Activated B cell treated with CpG ODN at 0.5 μM for 24 hours (primary cell): ENCODE data around the gene POU6F1. TPM values are rescaled to one million over a fixed set of nuclear protein-coding genes. Genes with fewer than 3 reads are reported as not detected.

Experiments used
- ATAC-seq: fragments of 200-7000 bp; cut with Tn5 transposase; one replicate; pipeline ENCODE4 v1.10.0; 2021; ENCODE audit warnings: low read depth, mild to moderate bottlenecking, moderate library complexity
- CTCF ChIA-PET: fragments of 350-600 bp; sonication (Branson Sonifier 250); formaldehyde crosslinking; loops from one replicate; lab custom pipeline; 2021; ENCODE audit warnings: antibody characterized with exemption; lab: Charles Lee
- POLR2A ChIA-PET: fragments of 350-600 bp; sonication (Branson Sonifier 250); formaldehyde crosslinking; loops from one replicate; lab custom pipeline; 2021; ENCODE audit warnings: antibody characterized with exemption; lab: Charles Lee
- DNase-seq: peaks from one replicate; pipeline ENCODE4 v3.0.0; 2022
- H3K27ac Mint-ChIP-seq: one replicate; pipeline ENCODE4 v1.8.0; 2020; ENCODE audit warnings: mixed read lengths
- H3K27me3 Mint-ChIP-seq: one replicate; pipeline ENCODE4 v1.8.0; 2021; ENCODE audit warnings: mixed read lengths
- H3K36me3 Mint-ChIP-seq: one replicate; pipeline ENCODE4 v1.8.0; 2021; ENCODE audit warnings: low read depth, mixed read lengths
- H3K4me1 Mint-ChIP-seq: one replicate; pipeline ENCODE4 v1.8.0; 2021; ENCODE audit warnings: mixed read lengths
- H3K4me3 Mint-ChIP-seq: one replicate; pipeline ENCODE4 v1.8.0; 2020; ENCODE audit warnings: mild to moderate bottlenecking, mixed read lengths
- H3K9me3 Mint-ChIP-seq: one replicate; pipeline ENCODE4 v1.8.0; 2020; ENCODE audit warnings: mixed read lengths
- CTCF ChIP-seq: fragments of 200-600 bp; IDR thresholded peaks from one replicate; pipeline ENCODE4 v1.8.0; 2022; ENCODE audit warnings: antibody characterized with exemption, mild to moderate bottlenecking
- intact Hi-C: fragments of 100-400 bp; cut with micrococcal nuclease; formaldehyde crosslinking; loops from one replicate; pipeline ENCODE4 v1.15.1; 2024
- total RNA-seq: library from RNA; stranded (reverse); gene quantifications from 2 replicates; pipeline ENCODE4 v1.2.3, GENCODE V29; 2022

The POU6F1 gene
- total RNA-seq, 1 donor from 2014 or later: 26.2 TPM

GRCh38 chr12:51202718-51203117 lies 15.1 kb downstream of the POU6F1 start:
- no peak for TF ChIP-seq CTCF
- ChIA-PET CTCF (no interaction called here), POLR2A (no interaction called here)
- ATAC-seq: no peak
- Mint-ChIP-seq H3K27ac (no peak overlapping the region), H3K9me3 (no peaks in the 10 kb centered on the region), H3K4me3 (no peak overlapping the region), H3K4me1 (no peaks in the 10 kb centered on the region), H3K36me3 (peaks cover 12% of the 10 kb centered on the region), H3K27me3 (no peaks in the 10 kb centered on the region)
- DNase-seq: no peak
- intact Hi-C loops: no loop called here

- no peak overlapping the region for H3K27ac Mint-ChIP-seq
- ChIA-PET CTCF (no interaction called here), POLR2A (no interaction called here)
These were observed 17.1 kb downstream of the POU6F1 start for GRCh38 chr12:51200806-51201205.

GRCh38 chr12:51200156-51200555 lies 17.7 kb downstream of the POU6F1 start:
- CTCF ChIA-PET: no interaction called here
- no peak for ATAC-seq
- no peak for DNase-seq
- POLR2A ChIA-PET: no interaction called here
- Mint-ChIP-seq H3K9me3 (no peaks in the 10 kb centered on the region), H3K4me1 (no peaks in the 10 kb centered on the region), H3K36me3 (peaks cover 16% of the 10 kb centered on the region), H3K4me3 (no peak overlapping the region), H3K27me3 (no peaks in the 10 kb centered on the region), H3K27ac (no peak overlapping the region)
- no peak for TF ChIP-seq CTCF
- intact Hi-C loops: no loop called here

More at GRCh38 chr12:51200806-51201205, 17.1 kb downstream of the POU6F1 start:
- TF ChIP-seq CTCF: no peak
- no peaks in the 10 kb centered on the region for H3K9me3 Mint-ChIP-seq
- DNase-seq (no peak), ATAC-seq (no peak)
- peaks cover 16% of the 10 kb centered on the region for H3K36me3 Mint-ChIP-seq
- H3K27me3 Mint-ChIP-seq: no peaks in the 10 kb centered on the region
- H3K4me1 Mint-ChIP-seq: no peaks in the 10 kb centered on the region
- intact Hi-C loops: no loop called here
- no peak overlapping the region for H3K4me3 Mint-ChIP-seq

GRCh38 chr12:51199366-51199945 lies 18.4 kb downstream of the POU6F1 start:
- H3K36me3 Mint-ChIP-seq: peaks cover 16% of the 10 kb centered on the region
- H3K4me3 Mint-ChIP-seq: no peak overlapping the region
- DNase-seq: no peak
- intact Hi-C loops: no loop called here
- H3K4me1 Mint-ChIP-seq: no peaks in the 10 kb centered on the region
- TF ChIP-seq CTCF: no peak
- no peak for ATAC-seq
- H3K27ac Mint-ChIP-seq: no peak overlapping the region
- ChIA-PET CTCF (no interaction called here), POLR2A (no interaction called here)
- H3K27me3 Mint-ChIP-seq: no peaks in the 10 kb centered on the region
- no peaks in the 10 kb centered on the region for H3K9me3 Mint-ChIP-seq

- DNase-seq (no peak), ATAC-seq (no peak)
- no peak overlapping the region for H3K4me3 Mint-ChIP-seq
- CTCF ChIA-PET: no interaction called here
- no peaks in the 10 kb centered on the region for H3K27me3 Mint-ChIP-seq
- H3K36me3 Mint-ChIP-seq: peaks cover 16% of the 10 kb centered on the region
- TF ChIP-seq CTCF: no peak
- intact Hi-C loops: no loop called here
- POLR2A ChIA-PET: no interaction called here
- H3K27ac Mint-ChIP-seq: no peak overlapping the region
- H3K9me3 Mint-ChIP-seq: no peaks in the 10 kb centered on the region
- H3K4me1 Mint-ChIP-seq: no peaks in the 10 kb centered on the region
These were observed 19.1 kb downstream of the POU6F1 start for GRCh38 chr12:51198568-51199365.
